ENCODE measurements around the gene ARF5.

DNA sequence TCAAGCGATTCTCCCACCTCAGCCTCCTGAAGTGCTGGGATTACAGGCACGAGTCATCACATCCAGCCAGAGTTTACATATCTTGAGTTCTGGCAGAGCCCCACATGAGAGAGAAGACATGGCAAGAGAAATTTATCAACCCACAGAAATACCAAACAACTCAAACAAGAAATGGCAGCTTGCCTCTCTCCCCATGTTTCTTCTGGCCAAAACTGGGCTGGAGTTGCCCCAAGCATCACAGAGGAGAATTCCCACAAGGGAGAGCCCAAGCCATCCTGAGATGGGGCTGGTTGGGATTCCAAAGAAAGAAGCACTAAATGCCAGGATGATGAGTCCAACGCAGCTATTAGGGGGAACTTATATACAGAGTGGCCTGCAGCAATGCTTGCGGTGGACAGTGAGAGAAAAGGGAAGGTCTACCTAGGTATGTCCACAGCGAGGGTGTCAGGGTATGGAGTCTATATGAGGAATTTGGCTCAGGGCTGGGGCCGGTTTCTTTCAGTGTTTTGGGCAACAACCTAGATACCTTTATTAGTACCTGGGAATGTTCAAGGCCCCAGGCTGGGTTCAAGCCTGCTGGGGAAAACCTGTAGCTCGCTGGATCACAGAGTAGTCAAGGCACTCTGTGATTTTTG is 44.2 kb downstream of the ARF5 start:
- no peak for TF ChIP-seq GATA3 (IDR thresholded peaks at IDR 0.05; ENCODE audit: low read depth, low read length)
- TF ChIP-seq GATA2 (IDR thresholded peaks at IDR 0.05; ENCODE audit: low read depth, low read length) = no peak

Measured in SH-SY5Y (cell line).